PFSK-1 (cell line): ENCODE measurements around the gene CFAP410.

ENCODE experiments used
- FOXP2 ChIP-seq: optimal IDR thresholded peaks from 2 replicates; pipeline ENCODE3; 2011; ENCODE audit warnings: borderline replicate concordance, control low read depth, inconsistent platforms; ENCODE audit not compliant: insufficient read depth; ENCODE audit errors: extremely low read length, extremely low read depth
- POLR2AphosphoS5 ChIP-seq: IDR thresholded peaks from 2 replicates; pipeline ENCODE4 v1.6.1; 2012; ENCODE audit warnings: low read depth, mild to moderate bottlenecking, control low read depth, low read length, moderate library complexity
- REST ChIP-seq, 2 experiments: IDR thresholded peaks; 2 replicates each; pipeline versions ENCODE4 v1.6.1 to v1.8.0; 2011 to 2012; ENCODE audit warnings: low read depth in 2 of 2, low read length in 2 of 2, control low read depth in 1 of 2, inconsistent platforms in 1 of 2, mild to moderate bottlenecking in 1 of 2, moderate library complexity in 1 of 2; ENCODE audit not compliant: insufficient read depth in 1 of 2
- SIN3A ChIP-seq: IDR thresholded peaks from 2 replicates; pipeline ENCODE4 v1.6.1; 2012; ENCODE audit warnings: mild to moderate bottlenecking, low read length, moderate library complexity, borderline replicate concordance; ENCODE audit not compliant: insufficient read depth
- TAF1 ChIP-seq: IDR thresholded peaks from 2 replicates; pipeline ENCODE4 v1.6.1; 2012; ENCODE audit warnings: low read length, control low read depth, borderline replicate concordance; ENCODE audit not compliant: insufficient read depth

The CFAP410 gene

GRCh38 chr21:44352253-44352860, 13.2 kb upstream of the CFAP410 start:
- no peak for TF ChIP-seq SIN3A
- TF ChIP-seq POLR2AphosphoS5: no peak
- TF ChIP-seq FOXP2: no peak
- no peak for TF ChIP-seq TAF1
- TF ChIP-seq REST (IDR thresholded peaks at IDR 0.05; ENCODE audit: insufficient read depth in 1 of 2, low read depth in 2 of 2, low read length in 2 of 2): no peak

GRCh38 chr21:44351535-44352252, 12.5 kb upstream of the CFAP410 start:
- no peak for TF ChIP-seq FOXP2
- TF ChIP-seq POLR2AphosphoS5: no peak
- no peak for TF ChIP-seq TAF1
- no peak for TF ChIP-seq SIN3A
- no peak for TF ChIP-seq REST (IDR thresholded peaks at IDR 0.05; ENCODE audit: insufficient read depth in 1 of 2, low read depth in 2 of 2, low read length in 2 of 2)

GRCh38 chr21:44350773-44351481, 11.7 kb upstream of the CFAP410 start:
- TF ChIP-seq REST (IDR thresholded peaks at IDR 0.05; ENCODE audit: insufficient read depth in 1 of 2, low read depth in 2 of 2, low read length in 2 of 2): no peak
- no peak for TF ChIP-seq TAF1
- TF ChIP-seq POLR2AphosphoS5: no peak
- TF ChIP-seq FOXP2: no peak
- TF ChIP-seq SIN3A: no peak

GRCh38 chr21:44349847-44350772, 10.9 kb upstream of the CFAP410 start:
- TF ChIP-seq SIN3A: no peak

GRCh38 chr21:44349416-44349846, 10.2 kb upstream of the CFAP410 start:
- TF ChIP-seq SIN3A (no peak), FOXP2 (no peak), REST (IDR thresholded peaks at IDR 0.05; ENCODE audit: insufficient read depth in 1 of 2, low read depth in 2 of 2, low read length in 2 of 2) (no peak), TAF1 (no peak), POLR2AphosphoS5 (no peak)
